Caki2 (cell line): Measurements from ENCODE around the gene MIS12. TPM values are rescaled to one million over a fixed set of nuclear protein-coding genes. Genes with fewer than 3 reads are reported as not detected.
A peak's percentile ranks its signal among the peaks of the same experiment; 100 is the strongest.

ENCODE experiments used
- DNase-seq: peaks from one replicate; pipeline ENCODE4 v3.0.0-alpha.2; 2015; ENCODE audit warnings: low read depth
- in situ Hi-C: cut with HindIII; loops from 2 replicates; pipeline ENCODE4 v1.10.0; 2016; ENCODE audit warnings: low sequenced_read_pairs, low pct_unique_long_range_greater_than_20kb, mixed read lengths
- total RNA-seq: library from RNA; depleted of rRNA; stranded (reverse); fragments of >200 nt; shearing (Covaris generic); gene quantifications from 2 replicates; pipeline ENCODE4 v1.2.3, GENCODE V29; 2014; ENCODE audit warnings: low replicate concordance; rRNA removed

The MIS12 gene
- total RNA-seq, 1 experiment from 2014 or later, result 13.4 TPM

- in situ Hi-C loops, result no loop called here
- DNase-seq, result no peak
Observed at GRCh38 chr17:5527601-5528250, 41.4 kb downstream of the MIS12 start.

GRCh38 chr17:5530265-5531084, 44.1 kb downstream of the MIS12 start:
- in situ Hi-C loops, result no loop called here
- no peak for DNase-seq

GRCh38 chr17:5531085-5531418, 44.7 kb downstream of the MIS12 start:
- DNase-seq, result no peak
- in situ Hi-C loops, result no loop called here

- in situ Hi-C loops, result no loop called here
- DNase-seq, result no peak
Observed at GRCh38 chr17:5532581-5532980, 46.2 kb downstream of the MIS12 start.

- in situ Hi-C loops, result no loop called here
- peak; percentile 51 for DNase-seq
Observed at GRCh38 chr17:5533486-5534315, 47.3 kb downstream of the MIS12 start.

- no peak for DNase-seq
Observed at GRCh38 chr17:5535436-5535835, 49.1 kb downstream of the MIS12 start.

GRCh38 chr17:5536866-5537650, 50.7 kb downstream of the MIS12 start:
- no peak for DNase-seq
- in situ Hi-C loops, result no loop called here

More at GRCh38 chr17:5535436-5535835, 49.1 kb downstream of the MIS12 start:
- in situ Hi-C loops, result no loop called here

- no peak for DNase-seq
- in situ Hi-C loops, result no loop called here
Observed at GRCh38 chr17:5539286-5539685, 52.9 kb downstream of the MIS12 start.

GRCh38 chr17:5540321-5540720, 54.0 kb downstream of the MIS12 start:
- in situ Hi-C loops, result no loop called here
- no peak for DNase-seq

Other genes with a start within 250 kb of the MIS12 start
- gene RABEP1, start 204.3 kb upstream of the MIS12 start, total RNA-seq, result 15.8 and 16.4 TPM in 2 replicates
- 72.1 and 94.2 TPM in 2 replicates for gene NUP88, start 66.9 kb upstream of the MIS12 start, total RNA-seq
- 21.8 and 39.7 TPM in 2 replicates for gene RPAIN, start 66.4 kb upstream of the MIS12 start, total RNA-seq
- gene C1QBP, start 47.4 kb upstream of the MIS12 start, total RNA-seq, result 327 and 346 TPM in 2 replicates
- gene DHX33, start 17.6 kb upstream of the MIS12 start, total RNA-seq, result 7.2 and 9.2 TPM in 2 replicates
- 16.3 and 48.6 TPM in 2 replicates for gene DERL2, start 388 bp upstream of the MIS12 start, total RNA-seq
- gene NLRP1, start 97.9 kb downstream of the MIS12 start, total RNA-seq, result 6.4 and 8.0 TPM in 2 replicates